CD14-positive monocyte (primary cell): ENCODE measurements around the gene CRB2. TPM values are rescaled to one million over a fixed set of nuclear protein-coding genes. Genes with fewer than 3 reads are reported as not detected.

Experiments
- DNase-seq, 3 donors: peaks; one replicate each; pipeline ENCODE4 v3.0.0-alpha.2; 2011 to 2022
- H2AFZ ChIP-seq: 2 replicates; pipeline ENCODE4 v1.6.0; 2012; ENCODE audit warnings: mild to moderate bottlenecking, low read depth, low read length, inconsistent platforms; ENCODE audit not compliant: insufficient read depth, poor library complexity, severe bottlenecking
- H3K27ac ChIP-seq, 2 donors: 1 replicate in 1 of 2; 2 replicates in 1 of 2; pipeline ENCODE4 v1.5.1; 2012 to 2013; ENCODE audit warnings: low read length in 2 of 2, control low read depth in 1 of 2, inconsistent platforms in 1 of 2, low read depth in 1 of 2, mild to moderate bottlenecking in 1 of 2
- H3K27me3 ChIP-seq, 2 donors: one replicate each; pipeline versions ENCODE4 v1.6.0 to v1.6.1; 2011 to 2013; ENCODE audit warnings: low read length in 2 of 2; ENCODE audit not compliant: control insufficient read depth in 2 of 2, insufficient read depth in 2 of 2
- H3K36me3 ChIP-seq, 2 donors: replicated peaks in 1 of 2; 1 replicate in 1 of 2; 2 replicates in 1 of 2; pipeline versions ENCODE4 v1.5.1 to v1.6.1; 2012 to 2013; ENCODE audit warnings: low read length in 2 of 2, control low read depth in 1 of 2, inconsistent platforms in 1 of 2, mild to moderate bottlenecking in 1 of 2; ENCODE audit not compliant: insufficient read depth in 2 of 2, control insufficient read depth in 1 of 2
- H3K4me1 ChIP-seq, 2 donors: 1 replicate in 1 of 2; 2 replicates in 1 of 2; pipeline versions ENCODE4 v1.5.1 to v1.6.1; 2012 to 2013; ENCODE audit warnings: low read length in 2 of 2, control low read depth in 1 of 2, inconsistent platforms in 1 of 2, mild to moderate bottlenecking in 1 of 2, moderate library complexity in 1 of 2; ENCODE audit not compliant: insufficient read depth in 2 of 2, control insufficient read depth in 1 of 2
- H3K4me2 ChIP-seq: replicated peaks from 2 replicates; pipeline ENCODE3; 2012; ENCODE audit warnings: low read length, moderate library complexity, mild to moderate bottlenecking; ENCODE audit not compliant: poor library complexity, severe bottlenecking; ENCODE audit errors: extremely low read depth
- H3K4me3 ChIP-seq, 3 experiments: fragments of 200-600 bp in 1 of 3; sonication (generic) in 1 of 3; replicated peaks in 1 of 3; 1 replicate in 2 of 3; 2 replicates in 1 of 3; pipeline ENCODE4 v1.5.1; 2011 to 2013; ENCODE audit warnings: low read length in 3 of 3, mild to moderate bottlenecking in 3 of 3, control low read depth in 2 of 3, low read depth in 2 of 3, inconsistent platforms in 1 of 3, moderate library complexity in 1 of 3
- H3K79me2 ChIP-seq: 2 replicates; pipeline ENCODE4 v1.6.0; 2012; ENCODE audit warnings: mild to moderate bottlenecking, control low read depth, inconsistent platforms, low read length, moderate library complexity; ENCODE audit not compliant: insufficient read depth
- H3K9ac ChIP-seq: 2 replicates; pipeline ENCODE4 v1.6.0; 2017; ENCODE audit warnings: low read length, mild to moderate bottlenecking; ENCODE audit not compliant: insufficient read depth, poor library complexity, severe bottlenecking
- H3K9me3 ChIP-seq, 2 donors: replicated peaks in 1 of 2; 1 replicate in 1 of 2; 2 replicates in 1 of 2; pipeline versions ENCODE4 v1.5.1 to v1.6.1; 2012 to 2013; ENCODE audit warnings: low read length in 2 of 2, control low read depth in 1 of 2; ENCODE audit not compliant: control insufficient read depth in 1 of 2, insufficient read depth in 1 of 2
- H4K20me1 ChIP-seq: 2 replicates; pipeline ENCODE4 v1.6.0; 2012; ENCODE audit warnings: mild to moderate bottlenecking, low read length, control low read depth, moderate library complexity; ENCODE audit not compliant: insufficient read depth
- H3K27ac Mint-ChIP-seq, 7 donors: one replicate each; pipeline ENCODE4 v1.8.0; 2020; ENCODE audit warnings: mild to moderate bottlenecking in 7 of 7, mixed read lengths in 7 of 7, moderate library complexity in 6 of 7, inconsistent platforms in 2 of 7
- H3K27me3 Mint-ChIP-seq, 3 donors: one replicate each; pipeline ENCODE4 v1.8.0; 2021 to 2022; ENCODE audit warnings: low read depth in 3 of 3, mild to moderate bottlenecking in 3 of 3, mixed read lengths in 3 of 3, moderate library complexity in 3 of 3, inconsistent platforms in 1 of 3
- H3K36me3 Mint-ChIP-seq, 2 donors: one replicate each; pipeline ENCODE4 v1.8.0; 2020; ENCODE audit warnings: mixed read lengths in 2 of 2, inconsistent platforms in 1 of 2, mild to moderate bottlenecking in 1 of 2
- H3K4me1 Mint-ChIP-seq: one replicate; pipeline ENCODE4 v1.8.0; 2020; ENCODE audit warnings: mild to moderate bottlenecking, mixed read lengths
- H3K4me3 Mint-ChIP-seq, 2 donors: one replicate each; pipeline ENCODE4 v1.8.0; 2020; ENCODE audit warnings: mild to moderate bottlenecking in 2 of 2, mixed read lengths in 2 of 2, moderate library complexity in 1 of 2
- H3K9me3 Mint-ChIP-seq, 7 donors: one replicate each; pipeline ENCODE4 v1.8.0; 2020 to 2022; ENCODE audit warnings: mixed read lengths in 7 of 7, mild to moderate bottlenecking in 6 of 7, moderate library complexity in 6 of 7, inconsistent platforms in 2 of 7
- WGBS: methylation state at CpG from one replicate; pipeline ENCODE4 v1.1.5; 2013; ENCODE audit warnings: missing lambda C conversion rate; ENCODE audit not compliant: insufficient coverage; 5-methylcytosine and 5-hydroxymethylcytosine counted together
- intact Hi-C, 2 donors: fragments of 100-400 bp; cut with micrococcal nuclease; formaldehyde crosslinking; loops; one replicate each; pipeline versions ENCODE4 v1.15.0 to v1.15.1; 2023
- polyA plus RNA-seq, 3 donors: library from polyadenylated mRNA; depleted of rRNA in 1 of 3; unstranded in 2 of 3; stranded (reverse) in 1 of 3; fragments of 300-500 nt in 2 of 3; fragments of >200 nt in 1 of 3; fragmentation: Illumina TruSeq in 2 of 3; gene quantifications; 1 replicate in 2 of 3; 2 replicates in 1 of 3; pipeline ENCODE4 v1.2.3, GENCODE V29; 2012 to 2021
- TF ChIP-seq, protein P1 (sequence below): fragments of 200-600 bp; IDR thresholded peaks from one replicate; pipeline ENCODE4 v1.8.0; 2022; ENCODE audit warnings: antibody characterized with exemption, mild to moderate bottlenecking

The CRB2 gene
- polyA plus RNA-seq, 3 donors: not detected

DNA sequence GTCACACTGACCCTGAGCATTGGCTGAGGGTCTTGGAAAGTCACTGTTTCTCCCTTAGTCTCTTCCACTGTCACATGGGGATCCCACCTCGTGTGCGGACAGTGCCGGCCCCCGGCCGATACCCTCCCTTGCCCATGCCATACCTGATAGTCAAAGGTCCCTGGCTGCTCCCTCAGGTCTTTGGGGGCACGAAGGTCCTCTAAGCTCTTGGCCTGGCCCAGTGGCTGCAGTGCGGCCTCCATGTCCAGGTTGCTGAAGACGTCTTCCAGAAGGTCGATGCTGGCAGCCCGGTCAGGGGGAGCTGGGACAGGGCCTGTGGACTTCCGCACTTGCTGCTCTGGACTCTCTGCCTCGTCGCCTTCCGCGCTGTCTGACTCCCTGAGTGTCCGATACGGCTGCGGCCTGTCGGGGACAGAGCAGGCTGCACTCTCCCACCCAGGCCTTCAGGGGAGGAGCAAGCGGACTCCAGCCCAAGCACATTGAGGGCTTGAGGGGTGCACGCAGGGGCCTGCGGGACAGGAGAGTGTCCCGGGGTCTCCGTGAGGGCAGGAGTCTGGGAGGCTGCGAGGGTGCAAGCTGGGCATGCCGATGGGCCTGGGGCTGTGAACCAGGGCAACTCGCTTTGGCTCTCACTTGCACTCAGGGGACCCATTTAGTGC lies 27.6 kb downstream of the CRB2 start:
- Histone ChIP-seq H2AFZ (no peak overlapping the region), H3K27me3 (no peaks in the 10 kb centered on the region), H3K4me3 (no peak overlapping the region), H3K79me2 (no peaks in the 10 kb centered on the region), H3K9ac (no peak overlapping the region), H3K4me2 (no peak overlapping the region), H3K9me3 (no peaks in the 10 kb centered on the region), H3K27ac (no peak overlapping the region), H3K4me1 (peaks cover 14 to 15% of the 10 kb centered on the region in 2 donors), H4K20me1 (peaks cover 40% of the 10 kb centered on the region), H3K36me3 (peaks cover 36 to 45% of the 10 kb centered on the region in 2 donors)
- Mint-ChIP-seq H3K4me3 (no peak overlapping the region), H3K27ac (peak overlapping the region in 1 of 7 donors; percentile 7), H3K27me3 (peaks cover 0 to 4% (median 0%) of the 10 kb centered on the region in 3 donors), H3K4me1 (peaks cover 16% of the 10 kb centered on the region), H3K36me3 (peaks cover 33 to 58% of the 10 kb centered on the region in 2 donors), H3K9me3 (peaks cover 0 to 2% (median 0%) of the 10 kb centered on the region in 7 donors)
- 90% methylated on average over 26 of the region's 27 CpGs for WGBS
- DNase-seq: no peak
- intact Hi-C loops: no loop called here
- TF ChIP-seq, protein P1, sequence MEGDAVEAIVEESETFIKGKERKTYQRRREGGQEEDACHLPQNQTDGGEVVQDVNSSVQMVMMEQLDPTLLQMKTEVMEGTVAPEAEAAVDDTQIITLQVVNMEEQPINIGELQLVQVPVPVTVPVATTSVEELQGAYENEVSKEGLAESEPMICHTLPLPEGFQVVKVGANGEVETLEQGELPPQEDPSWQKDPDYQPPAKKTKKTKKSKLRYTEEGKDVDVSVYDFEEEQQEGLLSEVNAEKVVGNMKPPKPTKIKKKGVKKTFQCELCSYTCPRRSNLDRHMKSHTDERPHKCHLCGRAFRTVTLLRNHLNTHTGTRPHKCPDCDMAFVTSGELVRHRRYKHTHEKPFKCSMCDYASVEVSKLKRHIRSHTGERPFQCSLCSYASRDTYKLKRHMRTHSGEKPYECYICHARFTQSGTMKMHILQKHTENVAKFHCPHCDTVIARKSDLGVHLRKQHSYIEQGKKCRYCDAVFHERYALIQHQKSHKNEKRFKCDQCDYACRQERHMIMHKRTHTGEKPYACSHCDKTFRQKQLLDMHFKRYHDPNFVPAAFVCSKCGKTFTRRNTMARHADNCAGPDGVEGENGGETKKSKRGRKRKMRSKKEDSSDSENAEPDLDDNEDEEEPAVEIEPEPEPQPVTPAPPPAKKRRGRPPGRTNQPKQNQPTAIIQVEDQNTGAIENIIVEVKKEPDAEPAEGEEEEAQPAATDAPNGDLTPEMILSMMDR: no peak

- H3K79me2 ChIP-seq: no peaks in the 10 kb centered on the region
- H3K9me3 ChIP-seq: no peaks in the 10 kb centered on the region
- peaks cover 0 to 1% (median 0%) of the 10 kb centered on the region in 3 donors for H3K27me3 Mint-ChIP-seq
- no peaks in the 10 kb centered on the region for H3K27me3 ChIP-seq
- H3K4me3 Mint-ChIP-seq: peak overlapping the region in 1 of 2 donors; percentile 11
- 9% methylated on average over 14 of the region's 14 CpGs for WGBS
- peaks cover 32% of the 10 kb centered on the region for H3K4me1 Mint-ChIP-seq
- H3K4me3 ChIP-seq: no peak overlapping the region
- peaks cover 0 to 2% (median 0%) of the 10 kb centered on the region in 7 donors for H3K9me3 Mint-ChIP-seq
- H3K4me2 ChIP-seq: no peak overlapping the region
- H4K20me1 ChIP-seq: peaks cover 63% of the 10 kb centered on the region
- peaks cover 21 to 28% of the 10 kb centered on the region in 2 donors for H3K36me3 ChIP-seq
- peak overlapping the region; percentile 4 for H3K9ac ChIP-seq
- intact Hi-C loops: no loop called here
- peak overlapping the region in 2 of 7 donors; percentile 26 to 77 for H3K27ac Mint-ChIP-seq
- H3K4me1 ChIP-seq: peaks cover 30% of the 10 kb centered on the region in 2 donors
- TF ChIP-seq, protein P1: no peak
- DNase-seq: peak; percentile 7 to 35 (median 24)
- peaks cover 26 to 42% of the 10 kb centered on the region in 2 donors for H3K36me3 Mint-ChIP-seq
- H2AFZ ChIP-seq: no peak overlapping the region
- no peak overlapping the region for H3K27ac ChIP-seq
Observed at GRCh38 chr9:123387686-123388085, 31.7 kb downstream of the CRB2 start.
